ENCODE measurements around the gene KLF7. TPM values are rescaled to one million over a fixed set of nuclear protein-coding genes. Genes with fewer than 3 reads are reported as not detected.

KLF7 gene
- total RNA-seq, 1 experiment from 2014 or later = 5.6 TPM

- H3K36me3 ChIP-seq (ENCODE audit: low read depth, low read length) = no peaks in the 10 kb centered on the region
- H3K79me2 ChIP-seq (ENCODE audit: low read length) = no peaks in the 10 kb centered on the region
- DNase-seq (no peak), ATAC-seq (no peak)
- H3K4me1 ChIP-seq (ENCODE audit: insufficient read depth, low read length) = peaks cover 55% of the 10 kb centered on the region
- no peaks in the 10 kb centered on the region for H3K9me2 ChIP-seq (replicated peaks; ENCODE audit: low read length)
- no peaks in the 10 kb centered on the region for H3K9me3 ChIP-seq (ENCODE audit: low read length)
- no peaks in the 10 kb centered on the region for H3K27me3 ChIP-seq (ENCODE audit: low read length)
- H3K9ac ChIP-seq (ENCODE audit: low read length) = no peak overlapping the region
- intact Hi-C loops (cut with micrococcal nuclease) = no loop called here
- H4K20me1 ChIP-seq (ENCODE audit: low read length) = no peaks in the 10 kb centered on the region
- TF ChIP-seq EZH2phosphoT487 (IDR thresholded peaks at IDR 0.05; ENCODE audit: borderline replicate concordance, low read length) (no peak), EZH2 (IDR thresholded peaks at IDR 0.05; ENCODE audit: low read length, unreplicated experiment) (no peak)
- BruUV-seq (replicated peaks) = no TSS peak
- H2AFZ ChIP-seq (ENCODE audit: low read length) = no peak overlapping the region
- ChIA-PET POLR2A (ENCODE audit: unreplicated experiment) (no interaction called here), CTCF (no interaction called here)
- H3F3A ChIP-seq (ENCODE audit: low read length, unreplicated experiment) = no peaks in the 10 kb centered on the region
- no peak overlapping the region for H3K4me3 ChIP-seq (ENCODE audit: low read length)
- H3K4me2 ChIP-seq (ENCODE audit: low read length) = no peak overlapping the region
- H3K27ac ChIP-seq (ENCODE audit: low read length) = no peak overlapping the region
Measured at GRCh38 chr2:207183506-207183905, 17.8 kb upstream of the KLF7 start.

- intact Hi-C loops (cut with micrococcal nuclease) = no loop called here
- peaks cover 51% of the 10 kb centered on the region for H3K4me1 ChIP-seq (ENCODE audit: insufficient read depth, low read length)
- H3K36me3 ChIP-seq (ENCODE audit: low read depth, low read length) = no peaks in the 10 kb centered on the region
- H3K9ac ChIP-seq (ENCODE audit: low read length) = no peak overlapping the region
- CTCF ChIA-PET = no interaction called here
- no peaks in the 10 kb centered on the region for H3K27me3 ChIP-seq (ENCODE audit: low read length)
- no peaks in the 10 kb centered on the region for H3F3A ChIP-seq (ENCODE audit: low read length, unreplicated experiment)
- no peak overlapping the region for H3K4me3 ChIP-seq (ENCODE audit: low read length)
- POLR2A ChIA-PET (ENCODE audit: unreplicated experiment) = no interaction called here
- ATAC-seq (no peak), DNase-seq (peak; percentile 38)
- TF ChIP-seq EZH2phosphoT487 (IDR thresholded peaks at IDR 0.05; ENCODE audit: borderline replicate concordance, low read length) = no peak
- no peaks in the 10 kb centered on the region for H3K79me2 ChIP-seq (ENCODE audit: low read length)
- H3K4me2 ChIP-seq (ENCODE audit: low read length) = peak overlapping the region; percentile 66
- no peaks in the 10 kb centered on the region for H4K20me1 ChIP-seq (ENCODE audit: low read length)
- H3K27ac ChIP-seq (ENCODE audit: low read length) = no peak overlapping the region
- no peaks in the 10 kb centered on the region for H3K9me3 ChIP-seq (ENCODE audit: low read length)
- H2AFZ ChIP-seq (ENCODE audit: low read length) = no peak overlapping the region
- no peaks in the 10 kb centered on the region for H3K9me2 ChIP-seq (replicated peaks; ENCODE audit: low read length)
- no TSS peak for BruUV-seq (replicated peaks)
Measured at GRCh38 chr2:207182911-207183310, 17.2 kb upstream of the KLF7 start.

- Histone ChIP-seq H3K4me2 (ENCODE audit: low read length) (peak overlapping the region; percentile 66), H2AFZ (ENCODE audit: low read length) (no peak overlapping the region), H3K27me3 (ENCODE audit: low read length) (no peaks in the 10 kb centered on the region), H3K36me3 (ENCODE audit: low read depth, low read length) (no peaks in the 10 kb centered on the region), H3K27ac (ENCODE audit: low read length) (peak overlapping the region; percentile 74), H3K4me1 (ENCODE audit: insufficient read depth, low read length) (peaks cover 51% of the 10 kb centered on the region), H3K9me2 (replicated peaks; ENCODE audit: low read length) (no peaks in the 10 kb centered on the region), H3K4me3 (ENCODE audit: low read length) (peak overlapping the region; percentile 14; the same call in 1 of the 2 replicates), H3K79me2 (ENCODE audit: low read length) (no peaks in the 10 kb centered on the region), H3K9me3 (ENCODE audit: low read length) (no peaks in the 10 kb centered on the region), H3K9ac (ENCODE audit: low read length) (peak overlapping the region; percentile 14; the same call in 1 of the 2 replicates), H3F3A (ENCODE audit: low read length, unreplicated experiment) (no peaks in the 10 kb centered on the region), H4K20me1 (ENCODE audit: low read length) (no peaks in the 10 kb centered on the region)
- POLR2A ChIA-PET (ENCODE audit: unreplicated experiment) = interaction anchor here (0.6 kb wide), 1 partner anchor 576 kb away, joined by 8 read pairs; no protein-coding TSS in a partner anchor
- DNase-seq (peak; percentile 94), ATAC-seq (peak; percentile 93)
- TF ChIP-seq CTCF (conservative IDR thresholded peaks at IDR 0.05; ENCODE audit: low read depth, low read length) = no peak
- TF ChIP-seq EZH2phosphoT487 (IDR thresholded peaks at IDR 0.05; ENCODE audit: borderline replicate concordance, low read length) = no peak
- no TSS peak for BruUV-seq (replicated peaks)
- intact Hi-C loops (cut with micrococcal nuclease) = loop anchor here (1.0 kb wide), 3 partner anchors 18 to 292 kb away; no protein-coding TSS in a partner anchor
- CTCF ChIA-PET = no interaction called here
Measured at GRCh38 chr2:207181526-207182274, 16.0 kb upstream of the KLF7 start.

All from PC-3 (cell line).